ENCODE results near the gene SLC4A3. TPM values are rescaled to one million over a fixed set of nuclear protein-coding genes. Genes with fewer than 3 reads are reported as not detected.

SLC4A3 gene
- total RNA-seq, 4 donors from 2014 or later: 10.4 to 30.6 (median 12.4) TPM

GRCh38 chr2:219688560-219689445 lies 61.4 kb downstream of the SLC4A3 start:
- Histone ChIP-seq H3K4me1 (peaks cover 0 to 24% (median 0%) of the 10 kb centered on the region in 3 donors), H3K36me3 (no peaks in the 10 kb centered on the region), H3K27ac (peak overlapping the region in 3 of 4 donors; percentile 64 to 69 (median 67)), H3K4me3 (no peak overlapping the region), H3K27me3 (no peaks in the 10 kb centered on the region), H3K9me3 (no peaks in the 10 kb centered on the region)
- TF ChIP-seq POLR2AphosphoS5 (IDR thresholded peaks at IDR 0.05): peak; percentile 18
- no peak for TF ChIP-seq CTCF (IDR thresholded peaks at IDR 0.05)
- no peak for TF ChIP-seq POLR2A (IDR thresholded peaks at IDR 0.05)
- WGBS, 2 donors (ENCODE audit: low coverage in 1 of 2): 56 to 77% methylated on average over 19 to 21 of the region's 23 CpGs
- peak; percentile 37 for ATAC-seq

- ATAC-seq: peak; percentile 34
- TF ChIP-seq POLR2A (IDR thresholded peaks at IDR 0.05) (no peak), CTCF (IDR thresholded peaks at IDR 0.05) (peak; percentile 73 to 85 (median 82))
- peaks cover 0 to 20% (median 0%) of the 10 kb centered on the region in 3 donors for H3K4me1 ChIP-seq
- WGBS, 2 donors (ENCODE audit: low coverage in 1 of 2): 18 to 30% methylated on average over 6 to 14 of the region's 17 CpGs
- peak overlapping the region in 2 of 4 donors; percentile 64 to 67 for H3K27ac ChIP-seq
- no peaks in the 10 kb centered on the region for H3K27me3 ChIP-seq
- H3K4me3 ChIP-seq: no peak overlapping the region
- no peaks in the 10 kb centered on the region for H3K36me3 ChIP-seq
- no peaks in the 10 kb centered on the region for H3K9me3 ChIP-seq
Measured at GRCh38 chr2:219689676-219690628, 62.5 kb downstream of the SLC4A3 start.

- H3K36me3 ChIP-seq: no peaks in the 10 kb centered on the region
- ATAC-seq: no peak
- H3K9me3 ChIP-seq: no peaks in the 10 kb centered on the region
- H3K27ac ChIP-seq: no peak overlapping the region
- WGBS, 2 donors (ENCODE audit: low coverage in 1 of 2): 75 to 80% methylated on average over 8 to 10 of the region's 10 CpGs
- TF ChIP-seq EP300 (IDR thresholded peaks at IDR 0.05) (no peak), POLR2AphosphoS5 (IDR thresholded peaks at IDR 0.05) (no peak), POLR2A (IDR thresholded peaks at IDR 0.05) (no peak), CTCF (IDR thresholded peaks at IDR 0.05) (no peak)
- no peak overlapping the region for H3K4me3 ChIP-seq
- H3K4me1 ChIP-seq: peaks cover 0 to 11% (median 0%) of the 10 kb centered on the region in 3 donors
- peaks cover 5% of the 10 kb centered on the region for H3K27me3 ChIP-seq
Measured at GRCh38 chr2:219691571-219691970, 64.1 kb downstream of the SLC4A3 start.

Small RNA genes within 50 kb of the gene (small RNA-seq; reads per million reads assigned to genes)
- 0 reads per million in 4 donors for gene RN7SKP213

Other genes with a start within 250 kb of the SLC4A3 start
- gene DNPEP, start 239.7 kb upstream of the SLC4A3 start, total RNA-seq: 10 to 100 TPM; 37.8 to 76.9 (median 59.2) TPM
- over 10,000 TPM; 10,852 to 31,720 (median 15,007) TPM for gene DES, start 209.3 kb upstream of the SLC4A3 start, total RNA-seq
- 100 to 1,000 TPM in 3 of 4 donors, 10 to 100 TPM in 1; 90.2 to 307 (median 214) TPM for gene SPEG, start 192.8 kb upstream of the SLC4A3 start, total RNA-seq
- gene GMPPA, start 128.7 kb upstream of the SLC4A3 start, total RNA-seq: 10 to 100 TPM; 11.3 to 26.4 (median 14.2) TPM
- gene ASIC4, start 113.1 kb upstream of the SLC4A3 start, total RNA-seq: under 1 TPM in 1 of 4 donors, not detected in 3; 0.16 TPM
- 10 to 100 TPM; 36.0 to 66.0 (median 54.8) TPM for gene CHPF, start 83.8 kb upstream of the SLC4A3 start, total RNA-seq
- 1 to 10 TPM; 1.6 to 9.5 (median 4.1) TPM for gene TMEM198, start 83.6 kb upstream of the SLC4A3 start, total RNA-seq
- gene OBSL1, start 56.1 kb upstream of the SLC4A3 start, total RNA-seq: 100 to 1,000 TPM in 1 of 4 donors, 10 to 100 TPM in 3; 73.2 to 118 (median 81.6) TPM
- gene INHA, start 55.3 kb upstream of the SLC4A3 start, total RNA-seq: 1 to 10 TPM in 2 of 4 donors, not detected in 2; 1.8 to 4.4 TPM
- 10 to 100 TPM in 3 of 4 donors, 1 to 10 TPM in 1; 7.0 to 19.2 (median 14.7) TPM for gene STK11IP, start 29.8 kb upstream of the SLC4A3 start, total RNA-seq

All from gastroesophageal sphincter (tissue), 4 donors.